ENCODE data around the gene TNFRSF13B.

- TF ChIP-seq, protein P1, sequence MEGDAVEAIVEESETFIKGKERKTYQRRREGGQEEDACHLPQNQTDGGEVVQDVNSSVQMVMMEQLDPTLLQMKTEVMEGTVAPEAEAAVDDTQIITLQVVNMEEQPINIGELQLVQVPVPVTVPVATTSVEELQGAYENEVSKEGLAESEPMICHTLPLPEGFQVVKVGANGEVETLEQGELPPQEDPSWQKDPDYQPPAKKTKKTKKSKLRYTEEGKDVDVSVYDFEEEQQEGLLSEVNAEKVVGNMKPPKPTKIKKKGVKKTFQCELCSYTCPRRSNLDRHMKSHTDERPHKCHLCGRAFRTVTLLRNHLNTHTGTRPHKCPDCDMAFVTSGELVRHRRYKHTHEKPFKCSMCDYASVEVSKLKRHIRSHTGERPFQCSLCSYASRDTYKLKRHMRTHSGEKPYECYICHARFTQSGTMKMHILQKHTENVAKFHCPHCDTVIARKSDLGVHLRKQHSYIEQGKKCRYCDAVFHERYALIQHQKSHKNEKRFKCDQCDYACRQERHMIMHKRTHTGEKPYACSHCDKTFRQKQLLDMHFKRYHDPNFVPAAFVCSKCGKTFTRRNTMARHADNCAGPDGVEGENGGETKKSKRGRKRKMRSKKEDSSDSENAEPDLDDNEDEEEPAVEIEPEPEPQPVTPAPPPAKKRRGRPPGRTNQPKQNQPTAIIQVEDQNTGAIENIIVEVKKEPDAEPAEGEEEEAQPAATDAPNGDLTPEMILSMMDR (IDR thresholded peaks at IDR 0.05; ENCODE audit: low read length), result no peak
- TF ChIP-seq EZH2 (IDR thresholded peaks at IDR 0.05; ENCODE audit: borderline replicate concordance, low read length), result no peak
Measured at GRCh38 chr17:17019430-17019762, 47.5 kb upstream of the TNFRSF13B start.
